K562 (cell line): Measurements from ENCODE around the gene LZTR1. TPM values are rescaled to one million over a fixed set of nuclear protein-coding genes. Genes with fewer than 3 reads are reported as not detected.

Experiments used
- ATAC-seq: fragments of 200-7000 bp; cut with Tn5 transposase; 3 replicates; pipeline ENCODE4 v1.9.1; 2020; ENCODE audit warnings: moderate library complexity
- BruUV-seq: library from RNA; stranded (reverse); fragments of 400-500 nt; replicated peaks from 2 replicates; lab custom pipeline; 2021; lab: Mats Ljungman, UMichigan
- CTCF ChIA-PET: fragments of 300-600 bp; formaldehyde crosslinking; extraction: SDS; loops from one replicate; lab custom pipeline; 2021; ENCODE audit warnings: low intra/inter-chr PET ratio; lab: Yijun Ruan, JAX
- POLR2A ChIA-PET: fragments of 300-600, 350-650 bp; sonication (Branson Sonifier 250); formaldehyde crosslinking; extraction: SDS; loops from one replicate; lab custom pipeline; 2021; ENCODE audit warnings: antibody characterized with exemption, inconsistent platforms; lab: Yijun Ruan, JAX
- DNase-seq, 4 experiments: peaks; one replicate each; pipeline versions ENCODE4 v3.0.0 to v3.0.0-alpha.2; 2011 to 2018; ENCODE audit warnings: low spot score in 3 of 4, mixed read lengths in 3 of 4; ENCODE audit errors: extremely low read depth in 1 of 4
- FAIRE-seq: peaks from 2 replicates; lab custom pipeline; 2011; peaks lifted over from hg19 to GRCh38; lab: Jason Lieb, UNC
- H2AFZ ChIP-seq: 2 replicates; pipeline ENCODE4 v1.6.0; 2011; ENCODE audit warnings: low read depth, low read length, control low read depth, inconsistent platforms
- H3K27ac ChIP-seq: fragments of 200-600 bp; 3 replicates; pipeline ENCODE4 v1.8.0; 2011; ENCODE audit warnings: low read depth, mild to moderate bottlenecking, control low read depth, inconsistent platforms, low read length, moderate library complexity, mixed read lengths; ENCODE audit errors: extremely low read depth
- H3K27me3 ChIP-seq, 2 experiments: fragments of 300-600 bp in 1 of 2; 2 replicates in 1 of 2; 3 replicates in 1 of 2; pipeline versions ENCODE4 v1.6.0 to v1.8.0; 2011; ENCODE audit warnings: inconsistent platforms in 2 of 2, low read length in 2 of 2, mild to moderate bottlenecking in 1 of 2, mixed read lengths in 1 of 2, moderate library complexity in 1 of 2; ENCODE audit not compliant: control insufficient read depth in 2 of 2, insufficient read depth in 2 of 2
- H3K36me3 ChIP-seq: fragments of 300-600 bp; 3 replicates; pipeline ENCODE4 v1.8.0; 2011; ENCODE audit warnings: mild to moderate bottlenecking, low read length, inconsistent platforms; ENCODE audit not compliant: control insufficient read depth, insufficient read depth
- H3K4me1 ChIP-seq, 2 experiments: fragments of 200-600 bp in 1 of 2; replicated peaks in 1 of 2; 2 replicates in 1 of 2; 3 replicates in 1 of 2; pipeline versions ENCODE4 v1.5.1 to v1.8.0; 2011; ENCODE audit warnings: inconsistent platforms in 2 of 2, low read length in 2 of 2, mild to moderate bottlenecking in 1 of 2, mixed read lengths in 1 of 2, moderate library complexity in 1 of 2; ENCODE audit not compliant: control insufficient read depth in 2 of 2, insufficient read depth in 2 of 2
- H3K4me2 ChIP-seq: 2 replicates; pipeline ENCODE4 v1.6.1; 2011; ENCODE audit warnings: low read length, control low read depth, inconsistent platforms, mixed read lengths; ENCODE audit not compliant: insufficient read depth
- H3K4me3 ChIP-seq: fragments of 200-600 bp; sonication (generic), shearing (Covaris generic); 2 replicates; pipeline ENCODE4 v1.5.1; 2016; ENCODE audit warnings: control low read depth, inconsistent platforms
- H3K79me2 ChIP-seq: fragments of 200-600 bp; 3 replicates; pipeline ENCODE4 v1.8.0; 2011; ENCODE audit warnings: low read length, inconsistent platforms; ENCODE audit not compliant: control insufficient read depth, insufficient read depth
- H3K9ac ChIP-seq, 2 experiments: 2 replicates each; pipeline versions ENCODE4 v1.6.0 to v1.6.1; 2011; ENCODE audit warnings: low read depth in 2 of 2, low read length in 2 of 2, control low read depth in 1 of 2, inconsistent platforms in 1 of 2, mild to moderate bottlenecking in 1 of 2, mixed read lengths in 1 of 2; ENCODE audit not compliant: insufficient read depth in 1 of 2
- H3K9me1 ChIP-seq: one replicate; pipeline ENCODE4 v1.6.0; 2011; ENCODE audit warnings: inconsistent platforms, mild to moderate bottlenecking, low read length, moderate library complexity; ENCODE audit not compliant: control insufficient read depth, insufficient read depth
- H3K9me3 ChIP-seq: replicated peaks from 2 replicates; pipeline ENCODE4 v1.5.1; 2011; ENCODE audit warnings: low read depth, low read length, inconsistent platforms; ENCODE audit not compliant: control insufficient read depth, insufficient read depth
- H4K20me1 ChIP-seq: replicated peaks from 2 replicates; pipeline ENCODE4 v1.6.1; 2011; ENCODE audit warnings: low read length, inconsistent platforms, mixed read lengths; ENCODE audit not compliant: control insufficient read depth, insufficient read depth
- ASH1L ChIP-seq: fragments of 450-650 bp; IDR thresholded peaks from 2 replicates; pipeline ENCODE4 v1.6.1; 2018; ENCODE audit warnings: borderline replicate concordance, mild to moderate bottlenecking, low read depth; ENCODE audit not compliant: partially characterized antibody
- OTX1 ChIP-seq: fragments of 450-650 bp; formaldehyde crosslinking; IDR thresholded peaks from 2 replicates; pipeline ENCODE4 v1.4.0; 2022; ENCODE audit warnings: mild to moderate bottlenecking
- SIRT6 ChIP-seq: IDR thresholded peaks from one replicate; pipeline ENCODE4 v1.6.1; 2012; ENCODE audit warnings: low read depth, mild to moderate bottlenecking, control low read depth, inconsistent platforms, low read length, moderate library complexity
- YY1 ChIP-seq, 3 experiments: IDR thresholded peaks; 2 replicates each; pipeline ENCODE4 v1.6.1; 2011; ENCODE audit warnings: low read length in 2 of 3, mild to moderate bottlenecking in 2 of 3, moderate library complexity in 2 of 3, borderline replicate concordance in 1 of 3, control low read depth in 1 of 3, low read depth in 1 of 3; ENCODE audit not compliant: insufficient read depth in 3 of 3, insufficient replicate concordance in 2 of 3, control insufficient read depth in 1 of 3, insufficient read length in 1 of 3; ENCODE audit errors: extremely low read depth in 1 of 3
- WGBS: fragments of 100-300 bp; shearing (Covaris generic); methylation state at CpG from one replicate; pipeline ENCODE4 v1.1.6; 2016; ENCODE audit warnings: low coverage, mixed read lengths; ENCODE audit not compliant: insufficient coverage; ENCODE audit errors: missing lambda C conversion rate; 5-methylcytosine and 5-hydroxymethylcytosine counted together
- in situ Hi-C: fragments of 300-500 bp; cut with MboI; formaldehyde crosslinking; loops from 4 replicates; pipeline ENCODE4 v1.15.0; 2018; ENCODE audit warnings: inconsistent platforms, mixed read lengths
- intact Hi-C: fragments of 100-400 bp; cut with micrococcal nuclease; formaldehyde crosslinking; loops from 2 replicates; pipeline ENCODE4 v1.14.2; 2022
- polyA plus RNA-seq, 8 experiments: library from polyadenylated mRNA; depleted of rRNA in 4 of 8; stranded (reverse) in 5 of 8; unstranded in 3 of 8; fragments of >200 nt; fragmentation: Nextera tagmentation in 2 of 8; fragmentation: Illumina TruSeq in 1 of 8; extraction: Ambion mirVana in 2 of 8; extraction: Trizol in 1 of 8; gene quantifications; 2 replicates each; pipeline versions ENCODE4 v1.2.1 to v1.2.3, GENCODE V29; 2011 to 2014; ENCODE audit warnings: inconsistent platforms in 1 of 8, missing spikeins in 1 of 8
- total RNA-seq, 7 experiments: library from RNA; depleted of rRNA in 6 of 7; stranded (reverse); fragments of >200 nt in 6 of 7; fragmentation: Illumina TruSeq in 2 of 7; extraction: Trizol in 2 of 7; gene quantifications; 2 replicates each; pipeline versions ENCODE4 v1.2.1 to v1.2.3, GENCODE V29; 2011 to 2021; ENCODE audit warnings: low replicate concordance in 1 of 7
- TF ChIP-seq, protein P1 (sequence below), 2 experiments: IDR thresholded peaks; 2 replicates each; pipeline ENCODE4 v1.6.1; 2011; ENCODE audit warnings: borderline replicate concordance in 1 of 2, control low read depth in 1 of 2, low read depth in 1 of 2, low read length in 1 of 2, mild to moderate bottlenecking in 1 of 2, mixed read lengths in 1 of 2, moderate library complexity in 1 of 2; ENCODE audit not compliant: insufficient read depth in 1 of 2, insufficient read length in 1 of 2, poor library complexity in 1 of 2, severe bottlenecking in 1 of 2; ENCODE audit errors: extremely low read depth in 1 of 2
- TF ChIP-seq, protein P2 (sequence below): sonication (generic); formaldehyde crosslinking; IDR thresholded peaks from 2 replicates; pipeline ENCODE4 v1.8.1; 2023; ENCODE audit warnings: mild to moderate bottlenecking, missing genetic modification reagents

LZTR1 gene
- total and polyA plus RNA-seq, 9 of the 15 experiments (the other 6 are each of a cell fraction or from before 2014, with no cell fraction given): 2.2 to 135 (median 63.0) TPM

DNA sequence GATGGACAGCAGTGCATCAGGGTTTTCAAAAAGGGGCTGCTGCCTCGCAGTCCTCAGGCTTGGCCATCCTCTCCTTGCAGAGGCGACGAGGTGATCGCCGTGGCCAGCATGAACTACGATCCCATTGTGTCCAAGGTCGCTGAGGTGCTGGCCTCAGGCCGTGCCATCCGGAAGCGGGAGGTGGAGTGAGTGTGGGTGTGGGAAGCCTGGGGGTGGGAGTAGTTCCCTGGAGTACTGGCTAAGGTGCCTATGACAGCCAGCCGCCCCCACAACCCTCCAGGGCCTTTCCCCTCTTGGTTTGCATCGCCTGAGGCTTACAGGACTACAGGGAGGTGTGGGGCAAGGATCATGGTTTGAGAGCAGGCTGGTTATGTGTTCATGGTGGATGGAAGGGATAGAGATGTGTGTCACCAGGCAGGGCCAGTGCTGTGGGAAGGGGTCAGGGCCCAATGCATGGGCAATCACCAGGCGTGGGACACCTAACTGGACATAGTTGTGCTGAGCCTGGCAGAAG is 2.1 kb upstream of the LZTR1 start (continued):
- no peak for TF ChIP-seq SIRT6
- no peak for TF ChIP-seq ASH1L

DNA sequence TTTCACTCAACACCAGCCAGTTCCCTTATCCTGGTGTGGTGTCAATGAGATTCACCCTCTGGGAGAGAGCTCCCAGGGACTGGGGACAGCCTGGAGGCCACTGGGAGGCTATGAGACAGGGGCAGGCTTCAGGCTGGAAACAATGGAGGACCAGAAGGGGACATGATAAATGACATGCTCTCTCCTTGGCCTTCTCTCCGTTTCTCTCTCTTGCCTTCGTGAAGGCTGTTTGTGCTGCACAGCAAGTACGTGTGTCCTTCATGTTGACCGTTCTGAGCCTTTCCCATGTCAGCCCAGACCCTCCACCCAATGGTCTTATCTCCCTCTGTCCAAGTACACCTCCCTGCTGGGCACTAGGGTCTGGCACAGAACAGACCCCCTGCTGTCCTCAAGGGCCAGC is 1.6 kb upstream of the LZTR1 start:
- POLR2A ChIA-PET: interaction anchor here (0.6 to 64.4 kb wide), 10 partner anchors 10 to 909 kb away, joined by 3 to 1556 read pairs (median 8); partner anchors contain the start of genes AIFM3, CRKL and THAP7
- H3K4me1 ChIP-seq: peaks cover 19 to 58% of the 10 kb centered on the region in 2 experiments
- intact Hi-C loops (loop anchor here (5.0 kb wide), 2 partner anchors 48 to 203 kb away; no protein-coding TSS in a partner anchor), in situ Hi-C loops (no loop called here)
- FAIRE-seq: peak; percentile 48
- CTCF ChIA-PET: no interaction called here
- H2AFZ ChIP-seq: peak overlapping the region; percentile 3; the same call in 1 of the 2 replicates
- WGBS: 70% methylated on average over 4 of the region's 4 CpGs
- peaks cover 11% of the 10 kb centered on the region for H3K9me3 ChIP-seq
- H3K9ac ChIP-seq: peak overlapping the region; percentile 85 to 97; a peak in 3 of 4 replicates
- H3K27ac ChIP-seq: no peak overlapping the region; the same call in 2 of the 3 replicates
- TF ChIP-seq, protein P1, sequence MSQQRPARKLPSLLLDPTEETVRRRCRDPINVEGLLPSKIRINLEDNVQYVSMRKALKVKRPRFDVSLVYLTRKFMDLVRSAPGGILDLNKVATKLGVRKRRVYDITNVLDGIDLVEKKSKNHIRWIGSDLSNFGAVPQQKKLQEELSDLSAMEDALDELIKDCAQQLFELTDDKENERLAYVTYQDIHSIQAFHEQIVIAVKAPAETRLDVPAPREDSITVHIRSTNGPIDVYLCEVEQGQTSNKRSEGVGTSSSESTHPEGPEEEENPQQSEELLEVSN (IDR thresholded peaks at IDR 0.05; ENCODE audit: borderline replicate concordance in 1 of 2, extremely low read depth in 1 of 2, insufficient read depth in 1 of 2, insufficient read length in 1 of 2, low read depth in 1 of 2, low read length in 1 of 2, poor library complexity in 1 of 2, severe bottlenecking in 1 of 2): peak in 1 of 2 experiments; percentile 4
- TF ChIP-seq OTX1 (CRISPR knock-in tag): 0 out of 2 replicates have a peak, but pooled peaks have one; percentile 48
- TF ChIP-seq YY1 (IDR thresholded peaks at IDR 0.05; ENCODE audit: borderline replicate concordance in 1 of 3, control insufficient read depth in 1 of 3, extremely low read depth in 1 of 3, insufficient read depth in 3 of 3, insufficient read length in 1 of 3, insufficient replicate concordance in 2 of 3, low read depth in 1 of 3, low read length in 2 of 3): peak in 1 of 3 experiments; percentile 68
- TF ChIP-seq, protein P2, sequence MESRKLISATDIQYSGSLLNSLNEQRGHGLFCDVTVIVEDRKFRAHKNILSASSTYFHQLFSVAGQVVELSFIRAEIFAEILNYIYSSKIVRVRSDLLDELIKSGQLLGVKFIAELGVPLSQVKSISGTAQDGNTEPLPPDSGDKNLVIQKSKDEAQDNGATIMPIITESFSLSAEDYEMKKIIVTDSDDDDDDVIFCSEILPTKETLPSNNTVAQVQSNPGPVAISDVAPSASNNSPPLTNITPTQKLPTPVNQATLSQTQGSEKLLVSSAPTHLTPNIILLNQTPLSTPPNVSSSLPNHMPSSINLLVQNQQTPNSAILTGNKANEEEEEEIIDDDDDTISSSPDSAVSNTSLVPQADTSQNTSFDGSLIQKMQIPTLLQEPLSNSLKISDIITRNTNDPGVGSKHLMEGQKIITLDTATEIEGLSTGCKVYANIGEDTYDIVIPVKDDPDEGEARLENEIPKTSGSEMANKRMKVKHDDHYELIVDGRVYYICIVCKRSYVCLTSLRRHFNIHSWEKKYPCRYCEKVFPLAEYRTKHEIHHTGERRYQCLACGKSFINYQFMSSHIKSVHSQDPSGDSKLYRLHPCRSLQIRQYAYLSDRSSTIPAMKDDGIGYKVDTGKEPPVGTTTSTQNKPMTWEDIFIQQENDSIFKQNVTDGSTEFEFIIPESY (CRISPR knock-in tag): no peak
- DNase-seq: peak in 2 of 4 experiments; percentile 50 to 59
- H3K79me2 ChIP-seq: peaks cover 23% of the 10 kb centered on the region
- no peak for ATAC-seq
- H3K4me2 ChIP-seq: peak overlapping the region; percentile 92
- peaks cover 23% of the 10 kb centered on the region for H3K36me3 ChIP-seq
- peaks cover 11 to 24% of the 10 kb centered on the region in 2 experiments; a peak in 4 of 5 replicates for H3K27me3 ChIP-seq
- no peak overlapping the region for H3K4me3 ChIP-seq
- BruUV-seq: no TSS peak
- H4K20me1 ChIP-seq: no peaks in the 10 kb centered on the region
- H3K9me1 ChIP-seq: peaks cover 8% of the 10 kb centered on the region
